ENCODE data around the gene RBM20. TPM values are rescaled to one million over a fixed set of nuclear protein-coding genes. Genes with fewer than 3 reads are reported as not detected.

Gene RBM20
- total and polyA plus RNA-seq, 10 of the 15 experiments (the other 5 are each of a cell fraction or from before 2014, with no cell fraction given) = 0.04 to 0.26 (median 0.15) TPM

DNA sequence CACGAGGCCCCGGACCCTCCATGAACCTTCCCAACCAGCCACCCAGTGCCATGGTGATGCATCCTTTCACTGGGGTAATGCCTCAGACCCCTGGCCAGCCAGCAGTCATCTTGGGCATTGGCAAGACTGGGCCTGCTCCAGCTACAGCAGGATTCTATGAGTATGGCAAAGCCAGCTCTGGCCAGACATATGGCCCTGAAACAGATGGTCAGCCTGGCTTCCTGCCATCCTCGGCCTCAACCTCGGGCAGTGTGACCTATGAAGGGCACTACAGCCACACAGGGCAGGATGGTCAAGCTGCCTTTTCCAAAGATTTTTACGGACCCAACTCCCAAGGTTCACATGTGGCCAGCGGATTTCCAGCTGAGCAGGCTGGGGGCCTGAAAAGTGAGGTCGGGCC, 137.0 kb downstream of the RBM20 start (continued):
- TF ChIP-seq, protein P1, sequence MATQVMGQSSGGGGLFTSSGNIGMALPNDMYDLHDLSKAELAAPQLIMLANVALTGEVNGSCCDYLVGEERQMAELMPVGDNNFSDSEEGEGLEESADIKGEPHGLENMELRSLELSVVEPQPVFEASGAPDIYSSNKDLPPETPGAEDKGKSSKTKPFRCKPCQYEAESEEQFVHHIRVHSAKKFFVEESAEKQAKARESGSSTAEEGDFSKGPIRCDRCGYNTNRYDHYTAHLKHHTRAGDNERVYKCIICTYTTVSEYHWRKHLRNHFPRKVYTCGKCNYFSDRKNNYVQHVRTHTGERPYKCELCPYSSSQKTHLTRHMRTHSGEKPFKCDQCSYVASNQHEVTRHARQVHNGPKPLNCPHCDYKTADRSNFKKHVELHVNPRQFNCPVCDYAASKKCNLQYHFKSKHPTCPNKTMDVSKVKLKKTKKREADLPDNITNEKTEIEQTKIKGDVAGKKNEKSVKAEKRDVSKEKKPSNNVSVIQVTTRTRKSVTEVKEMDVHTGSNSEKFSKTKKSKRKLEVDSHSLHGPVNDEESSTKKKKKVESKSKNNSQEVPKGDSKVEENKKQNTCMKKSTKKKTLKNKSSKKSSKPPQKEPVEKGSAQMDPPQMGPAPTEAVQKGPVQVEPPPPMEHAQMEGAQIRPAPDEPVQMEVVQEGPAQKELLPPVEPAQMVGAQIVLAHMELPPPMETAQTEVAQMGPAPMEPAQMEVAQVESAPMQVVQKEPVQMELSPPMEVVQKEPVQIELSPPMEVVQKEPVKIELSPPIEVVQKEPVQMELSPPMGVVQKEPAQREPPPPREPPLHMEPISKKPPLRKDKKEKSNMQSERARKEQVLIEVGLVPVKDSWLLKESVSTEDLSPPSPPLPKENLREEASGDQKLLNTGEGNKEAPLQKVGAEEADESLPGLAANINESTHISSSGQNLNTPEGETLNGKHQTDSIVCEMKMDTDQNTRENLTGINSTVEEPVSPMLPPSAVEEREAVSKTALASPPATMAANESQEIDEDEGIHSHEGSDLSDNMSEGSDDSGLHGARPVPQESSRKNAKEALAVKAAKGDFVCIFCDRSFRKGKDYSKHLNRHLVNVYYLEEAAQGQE (IDR thresholded peaks at IDR 0.05; ENCODE audit: low read depth, low read length) = no peak
- TF ChIP-seq SUPT20H (IDR thresholded peaks at IDR 0.05; ENCODE audit: borderline replicate concordance, control insufficient read depth, low read depth, low read length) = no peak
- TF ChIP-seq DPF2 (IDR thresholded peaks at IDR 0.05) = no peak
- no peak for TF ChIP-seq ATF7 (IDR thresholded peaks at IDR 0.05; ENCODE audit: low read depth)
- no peak for TF ChIP-seq RELA (IDR thresholded peaks at IDR 0.05; ENCODE audit: borderline replicate concordance, partially characterized antibody)
- TF ChIP-seq, protein P2, sequence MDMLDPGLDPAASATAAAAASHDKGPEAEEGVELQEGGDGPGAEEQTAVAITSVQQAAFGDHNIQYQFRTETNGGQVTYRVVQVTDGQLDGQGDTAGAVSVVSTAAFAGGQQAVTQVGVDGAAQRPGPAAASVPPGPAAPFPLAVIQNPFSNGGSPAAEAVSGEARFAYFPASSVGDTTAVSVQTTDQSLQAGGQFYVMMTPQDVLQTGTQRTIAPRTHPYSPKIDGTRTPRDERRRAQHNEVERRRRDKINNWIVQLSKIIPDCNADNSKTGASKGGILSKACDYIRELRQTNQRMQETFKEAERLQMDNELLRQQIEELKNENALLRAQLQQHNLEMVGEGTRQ (IDR thresholded peaks at IDR 0.05; ENCODE audit: borderline replicate concordance, low read depth, low read length) = no peak
- TF ChIP-seq CREB1 (IDR thresholded peaks at IDR 0.05; ENCODE audit: low read depth) = no peak

DNA sequence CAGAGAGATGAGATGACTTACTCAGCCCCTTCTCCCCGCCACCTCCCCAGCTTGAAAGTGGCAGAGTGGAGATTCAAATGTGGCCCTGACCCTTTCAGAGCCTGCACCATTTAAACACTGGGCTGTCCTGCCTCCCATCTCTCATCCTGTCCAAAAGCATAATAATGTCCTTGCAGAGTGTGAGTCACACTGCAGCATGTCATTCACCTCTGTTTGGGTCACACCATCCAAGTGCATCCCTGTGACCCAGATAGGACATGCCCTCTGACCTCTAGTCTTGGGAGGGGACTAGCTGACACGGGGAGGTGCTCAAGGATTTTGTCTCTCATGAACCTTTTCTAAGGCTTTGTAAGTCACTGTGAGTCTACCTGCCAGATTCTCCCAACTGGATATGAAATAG, 138.5 kb downstream of the RBM20 start:
- ChIA-PET POLR2A (interaction anchor here (1.2 kb wide), 1 partner anchor 10 kb away, joined by 3 read pairs; no protein-coding TSS in a partner anchor), CTCF (no interaction called here), SMC1A (ENCODE audit: uncharacterized antibody, unreplicated experiment) (interaction anchor here (12.9 kb wide), 1 partner anchor 13 kb away, joined by 327 read pairs; no protein-coding TSS in a partner anchor), RAD21 (ENCODE audit: unreplicated experiment) (interaction anchor here (0.5 to 1.1 kb wide), 2 partner anchors 20 to 41 kb away, joined by 3 read pairs; no protein-coding TSS in a partner anchor)
- H3K4me3 ChIP-seq = no peak overlapping the region
- ATAC-seq (no peak), FAIRE-seq (no peak), DNase-seq (ENCODE audit: low read depth, low spot score) (no peak)
- no peaks in the 10 kb centered on the region for H3K36me3 ChIP-seq (ENCODE audit: control insufficient read depth in 2 of 2, insufficient read depth in 2 of 2, low read length in 1 of 2)
- in situ Hi-C loops (cut with MboI) (no loop called here), intact Hi-C loops (cut with micrococcal nuclease; ENCODE audit: unreplicated experiment) (no loop called here)
- H3K27me3 ChIP-seq (replicated peaks in 1 of 2; ENCODE audit: control insufficient read depth in 2 of 2, insufficient read depth in 2 of 2, low read length in 1 of 2) = no peaks in the 10 kb centered on the region
- no peaks in the 10 kb centered on the region for H3K79me2 ChIP-seq (ENCODE audit: control insufficient read depth, insufficient read depth, low read length)
- H3K9ac ChIP-seq (ENCODE audit: control insufficient read depth, insufficient read depth, low read length) = no peak overlapping the region
- H3K27ac ChIP-seq (ENCODE audit: control insufficient read depth, insufficient read depth) = no peak overlapping the region
- no peak overlapping the region for H2AFZ ChIP-seq (ENCODE audit: control insufficient read depth, low read depth, low read length)
- no peaks in the 10 kb centered on the region for H3K4me1 ChIP-seq (ENCODE audit: control insufficient read depth, insufficient read depth, low read length)
- H3K4me2 ChIP-seq (ENCODE audit: control insufficient read depth, insufficient read depth) = no peak overlapping the region
- H4K20me1 ChIP-seq (ENCODE audit: control insufficient read depth, insufficient read depth) = no peaks in the 10 kb centered on the region
- BruUV-seq (replicated peaks) = no TSS peak
- no peaks in the 10 kb centered on the region for H3K9me3 ChIP-seq (replicated peaks; ENCODE audit: control insufficient read depth, insufficient read depth, low read length)
- 57% methylated on average over 2 of the region's 2 CpGs for WGBS (ENCODE audit: insufficient coverage, insufficient replicate concordance, low lambda C conversion rate, missing lambda C conversion rate)
- TF ChIP-seq SUZ12 (IDR thresholded peaks at IDR 0.05; ENCODE audit: unreplicated experiment) (no peak), TAF1 (IDR thresholded peaks at IDR 0.05; ENCODE audit: borderline replicate concordance, low read depth, low read length) (no peak), MYC (IDR thresholded peaks at IDR 0.05; ENCODE audit: insufficient read depth, insufficient read length, insufficient replicate concordance, low read length, severe bottlenecking) (no peak)
- TF ChIP-seq, protein P3, sequence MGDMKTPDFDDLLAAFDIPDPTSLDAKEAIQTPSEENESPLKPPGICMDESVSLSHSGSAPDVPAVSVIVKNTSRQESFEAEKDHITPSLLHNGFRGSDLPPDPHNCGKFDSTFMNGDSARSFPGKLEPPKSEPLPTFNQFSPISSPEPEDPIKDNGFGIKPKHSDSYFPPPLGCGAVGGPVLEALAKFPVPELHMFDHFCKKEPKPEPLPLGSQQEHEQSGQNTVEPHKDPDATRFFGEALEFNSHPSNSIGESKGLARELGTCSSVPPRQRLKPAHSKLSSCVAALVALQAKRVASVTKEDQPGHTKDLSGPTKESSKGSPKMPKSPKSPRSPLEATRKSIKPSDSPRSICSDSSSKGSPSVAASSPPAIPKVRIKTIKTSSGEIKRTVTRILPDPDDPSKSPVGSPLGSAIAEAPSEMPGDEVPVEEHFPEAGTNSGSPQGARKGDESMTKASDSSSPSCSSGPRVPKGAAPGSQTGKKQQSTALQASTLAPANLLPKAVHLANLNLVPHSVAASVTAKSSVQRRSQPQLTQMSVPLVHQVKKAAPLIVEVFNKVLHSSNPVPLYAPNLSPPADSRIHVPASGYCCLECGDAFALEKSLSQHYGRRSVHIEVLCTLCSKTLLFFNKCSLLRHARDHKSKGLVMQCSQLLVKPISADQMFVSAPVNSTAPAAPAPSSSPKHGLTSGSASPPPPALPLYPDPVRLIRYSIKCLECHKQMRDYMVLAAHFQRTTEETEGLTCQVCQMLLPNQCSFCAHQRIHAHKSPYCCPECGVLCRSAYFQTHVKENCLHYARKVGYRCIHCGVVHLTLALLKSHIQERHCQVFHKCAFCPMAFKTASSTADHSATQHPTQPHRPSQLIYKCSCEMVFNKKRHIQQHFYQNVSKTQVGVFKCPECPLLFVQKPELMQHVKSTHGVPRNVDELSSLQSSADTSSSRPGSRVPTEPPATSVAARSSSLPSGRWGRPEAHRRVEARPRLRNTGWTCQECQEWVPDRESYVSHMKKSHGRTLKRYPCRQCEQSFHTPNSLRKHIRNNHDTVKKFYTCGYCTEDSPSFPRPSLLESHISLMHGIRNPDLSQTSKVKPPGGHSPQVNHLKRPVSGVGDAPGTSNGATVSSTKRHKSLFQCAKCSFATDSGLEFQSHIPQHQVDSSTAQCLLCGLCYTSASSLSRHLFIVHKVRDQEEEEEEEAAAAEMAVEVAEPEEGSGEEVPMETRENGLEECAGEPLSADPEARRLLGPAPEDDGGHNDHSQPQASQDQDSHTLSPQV (IDR thresholded peaks at IDR 0.05) = no peak
- TF ChIP-seq, protein P4, sequence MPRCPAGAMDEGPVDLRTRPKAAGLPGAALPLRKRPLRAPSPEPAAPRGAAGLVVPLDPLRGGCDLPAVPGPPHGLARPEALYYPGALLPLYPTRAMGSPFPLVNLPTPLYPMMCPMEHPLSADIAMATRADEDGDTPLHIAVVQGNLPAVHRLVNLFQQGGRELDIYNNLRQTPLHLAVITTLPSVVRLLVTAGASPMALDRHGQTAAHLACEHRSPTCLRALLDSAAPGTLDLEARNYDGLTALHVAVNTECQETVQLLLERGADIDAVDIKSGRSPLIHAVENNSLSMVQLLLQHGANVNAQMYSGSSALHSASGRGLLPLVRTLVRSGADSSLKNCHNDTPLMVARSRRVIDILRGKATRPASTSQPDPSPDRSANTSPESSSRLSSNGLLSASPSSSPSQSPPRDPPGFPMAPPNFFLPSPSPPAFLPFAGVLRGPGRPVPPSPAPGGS (IDR thresholded peaks at IDR 0.05; ENCODE audit: borderline replicate concordance, insufficient read depth, low read depth, low read length, poor library complexity, severe bottlenecking) = no peak

Measured in GM12878 (cell line).